ENCODE measurements around the gene DPP9.
A peak's percentile ranks its signal among the peaks of the same experiment; 100 is the strongest.
"Not testable (repeated sequence)": the region's sequence is repeated elsewhere in the genome, so short reads cannot be mapped to it uniquely, and the experiment has no call there.

Gene DPP9

GRCh38 chr19:4687396-4687795, 36.2 kb downstream of the DPP9 start:
- no peak for DNase-seq (ENCODE audit: low read depth)

DNA sequence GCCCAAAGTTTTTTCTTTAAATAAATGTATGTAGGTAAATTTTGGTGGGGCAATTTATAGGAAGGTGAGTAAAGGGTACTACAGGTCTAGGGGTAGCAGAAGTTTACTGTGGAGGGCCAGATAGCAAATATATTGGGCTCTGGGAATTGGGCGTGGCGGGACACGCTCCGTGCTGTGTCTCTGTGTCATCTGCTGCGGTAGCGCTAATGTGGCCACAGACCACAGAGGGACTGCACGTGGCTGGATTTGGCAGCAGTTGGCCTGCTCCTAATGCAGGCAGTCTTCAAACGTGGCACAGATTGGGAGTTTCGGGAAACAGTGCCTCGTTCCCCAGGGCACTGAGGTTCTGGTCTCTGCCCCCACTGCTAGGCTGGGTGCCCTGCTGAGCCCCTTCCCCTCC, 36.9 kb downstream of the DPP9 start:
- DNase-seq (ENCODE audit: low read depth) = no peak

GRCh38 chr19:4684312-4685095, 39.1 kb downstream of the DPP9 start:
- no peak for DNase-seq (ENCODE audit: low read depth)

GRCh38 chr19:4682417-4683200, 41.0 kb downstream of the DPP9 start:
- no peak for DNase-seq (ENCODE audit: low read depth)

- not testable (repeated sequence) for DNase-seq (ENCODE audit: low read depth)
These were observed 43.6 kb downstream of the DPP9 start for GRCh38 chr19:4680021-4680420.

GRCh38 chr19:4678881-4679790, 44.5 kb downstream of the DPP9 start:
- DNase-seq (ENCODE audit: low read depth) = no peak

DNA sequence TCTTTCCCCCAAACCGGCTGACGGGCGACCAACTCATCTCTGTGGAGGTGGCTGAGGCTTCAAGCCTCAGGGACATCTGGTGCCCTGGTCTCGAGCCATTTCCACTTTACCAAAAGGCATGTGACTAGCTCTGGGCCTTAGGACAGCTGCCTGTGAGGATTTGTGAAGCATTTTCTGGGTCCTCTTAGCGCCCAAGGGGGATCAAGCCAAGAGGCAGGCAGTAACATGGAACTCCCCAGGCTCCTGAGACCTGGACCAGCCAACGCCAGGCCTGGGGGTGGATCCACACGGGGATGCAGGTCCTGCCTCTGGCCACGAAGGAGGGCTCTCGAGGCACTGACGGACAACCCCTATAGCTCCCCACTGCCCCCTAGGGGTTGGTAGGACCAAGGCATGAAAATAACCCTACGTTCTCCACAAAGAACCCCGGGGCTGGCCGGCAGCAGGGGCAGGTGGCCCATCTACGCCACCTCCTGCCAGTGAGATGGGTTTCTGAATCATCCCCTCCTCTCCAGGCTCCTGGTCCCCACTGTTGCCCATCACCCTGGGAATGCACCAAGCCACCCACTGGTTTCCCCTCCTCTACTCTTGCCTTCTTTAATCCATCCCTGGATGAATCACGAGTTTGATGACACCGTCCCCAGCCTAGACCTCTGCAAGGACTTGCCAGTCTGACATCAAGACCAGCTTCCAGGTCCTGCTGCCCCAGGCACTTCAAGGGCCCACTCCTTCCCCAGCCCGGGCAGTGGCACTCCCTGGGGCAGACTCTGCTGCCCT, 46.5 kb downstream of the DPP9 start:
- DNase-seq (ENCODE audit: low read depth) = no peak

- no peak for DNase-seq (ENCODE audit: low read depth)
These were observed 48.3 kb downstream of the DPP9 start for GRCh38 chr19:4675346-4675745.

GRCh38 chr19:4673726-4674125, 49.9 kb downstream of the DPP9 start:
- DNase-seq (ENCODE audit: low read depth) = no peak

DNA sequence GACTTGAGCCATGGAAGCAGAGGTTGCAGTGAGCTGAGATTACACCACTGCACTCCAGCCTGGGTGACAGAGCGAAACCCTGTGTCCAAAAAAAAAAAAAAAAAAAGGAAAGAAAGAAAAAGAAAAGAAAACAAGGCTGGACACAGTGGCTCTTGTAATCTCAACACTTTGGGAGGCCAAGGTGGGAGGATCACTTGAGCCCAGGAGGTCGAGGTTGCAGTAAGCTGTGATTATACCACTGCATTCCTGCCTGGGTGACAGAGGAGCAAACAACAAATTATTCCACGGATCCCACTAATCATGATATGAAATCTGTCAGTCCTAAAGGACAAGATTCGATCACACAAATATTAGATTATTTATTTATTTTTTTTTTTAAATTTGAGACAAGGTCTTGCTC, 50.4 kb downstream of the DPP9 start:
- no peak for DNase-seq (ENCODE audit: low read depth)

DNA sequence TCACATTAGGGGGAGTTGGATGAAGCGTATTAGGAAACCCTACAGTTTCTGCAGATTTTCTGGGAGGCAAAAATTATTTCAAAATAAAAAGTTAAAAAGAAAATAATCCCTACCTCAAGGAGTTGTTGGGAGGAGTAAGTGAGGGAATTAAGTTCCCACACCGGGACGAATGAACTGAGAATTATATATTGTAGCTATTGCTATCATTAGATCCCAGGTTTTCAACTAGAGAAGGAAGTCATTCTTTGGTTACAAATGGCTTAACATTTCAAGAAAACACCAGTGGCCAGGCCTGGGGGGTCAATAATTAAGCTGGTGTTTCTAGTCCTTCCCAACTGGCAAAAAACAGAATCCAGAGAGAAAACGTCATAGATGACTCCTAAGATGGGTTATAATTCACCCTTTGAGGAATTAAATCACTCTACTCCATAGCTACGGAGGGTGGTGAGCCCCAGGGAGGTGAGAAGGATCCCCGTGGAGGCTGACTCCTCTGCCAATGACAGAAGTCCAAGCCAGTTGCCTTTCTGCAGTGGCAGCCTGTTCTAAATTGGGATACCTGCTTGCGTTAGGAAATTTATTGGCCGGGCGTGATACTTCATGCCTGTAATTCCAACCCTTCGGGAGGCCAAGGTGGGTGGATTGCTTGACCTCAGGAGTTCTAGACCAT, 52.3 kb downstream of the DPP9 start:
- DNase-seq (ENCODE audit: low read depth) = no peak

DNA sequence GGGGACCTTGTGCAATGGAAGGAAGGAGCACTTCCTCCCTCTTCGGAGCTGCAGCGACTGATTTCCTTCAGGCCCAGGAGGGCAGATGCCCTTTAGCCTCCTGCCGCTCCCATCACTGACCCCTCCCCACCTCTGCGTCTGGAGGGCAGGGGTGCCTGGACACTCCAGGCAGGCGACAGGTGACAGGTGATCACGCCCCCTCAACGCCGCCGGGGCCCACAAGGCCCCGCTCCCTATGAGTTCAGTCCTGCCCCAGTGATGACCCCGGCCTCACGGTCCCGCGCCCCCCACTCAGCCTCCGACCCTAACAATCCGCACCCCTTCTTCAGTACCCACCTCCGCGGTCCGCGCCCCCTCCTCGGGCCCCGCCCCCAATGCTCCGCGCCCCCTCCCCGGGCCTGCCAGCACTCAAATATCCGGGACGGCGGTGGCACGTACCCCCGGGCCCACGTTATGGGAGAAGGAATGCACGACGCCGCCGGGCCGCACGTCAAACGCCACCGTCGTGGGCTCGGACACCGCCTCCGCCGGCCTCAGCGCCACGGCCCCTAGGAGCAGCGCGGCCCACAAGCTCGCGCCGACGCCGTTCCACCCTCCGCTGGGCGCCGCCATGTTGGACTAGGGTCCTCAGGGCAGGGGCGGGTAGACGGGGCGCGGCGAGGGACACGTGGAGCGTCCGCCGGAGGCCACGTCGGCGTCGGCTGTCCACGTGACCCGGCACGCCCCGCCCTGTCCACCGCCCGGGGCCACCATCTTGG, 53.7 kb downstream of the DPP9 start, which contains the start of gene MYDGF:
Gene MYDGF, minus strand, starts transcription at position 620 of the 758 bp plus-strand sequence. Its CDS starts 8 bp downstream, at position 612.
- peak; percentile 85 for DNase-seq (ENCODE audit: low read depth)

GRCh38 chr19:4664642-4665041, 59.0 kb downstream of the DPP9 start:
- no peak for DNase-seq (ENCODE audit: low read depth)

GRCh38 chr19:4662812-4663211, 60.8 kb downstream of the DPP9 start:
- DNase-seq (ENCODE audit: low read depth) = no peak

GRCh38 chr19:4662020-4662695, 61.5 kb downstream of the DPP9 start:
- DNase-seq (ENCODE audit: low read depth) = no peak

DNA sequence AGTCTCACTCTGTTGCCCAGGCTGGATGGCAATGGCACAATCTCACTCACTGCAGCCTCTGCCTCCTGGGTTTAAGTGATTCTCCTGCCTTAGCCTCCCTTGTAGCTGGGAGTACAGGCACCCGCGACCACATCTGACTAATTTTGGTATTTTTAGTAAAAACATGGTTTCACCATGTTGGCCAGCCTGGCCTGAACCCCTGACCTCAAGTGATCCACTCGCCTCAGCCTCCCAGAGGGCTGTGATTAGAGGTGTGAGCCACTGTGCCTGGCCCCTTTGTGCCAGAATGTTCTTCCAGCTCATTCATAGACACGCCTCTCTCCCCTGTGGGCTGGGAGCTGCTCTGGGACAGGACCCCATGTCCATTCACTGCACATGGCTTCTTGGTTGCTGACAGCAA, 62.6 kb downstream of the DPP9 start:
- DNase-seq (ENCODE audit: low read depth) = no peak

GRCh38 chr19:4660181-4660791, 63.4 kb downstream of the DPP9 start:
- no peak for DNase-seq (ENCODE audit: low read depth)

- no peak for DNase-seq (ENCODE audit: low read depth)
These were observed 65.8 kb downstream of the DPP9 start for GRCh38 chr19:4657835-4658234.

DNA sequence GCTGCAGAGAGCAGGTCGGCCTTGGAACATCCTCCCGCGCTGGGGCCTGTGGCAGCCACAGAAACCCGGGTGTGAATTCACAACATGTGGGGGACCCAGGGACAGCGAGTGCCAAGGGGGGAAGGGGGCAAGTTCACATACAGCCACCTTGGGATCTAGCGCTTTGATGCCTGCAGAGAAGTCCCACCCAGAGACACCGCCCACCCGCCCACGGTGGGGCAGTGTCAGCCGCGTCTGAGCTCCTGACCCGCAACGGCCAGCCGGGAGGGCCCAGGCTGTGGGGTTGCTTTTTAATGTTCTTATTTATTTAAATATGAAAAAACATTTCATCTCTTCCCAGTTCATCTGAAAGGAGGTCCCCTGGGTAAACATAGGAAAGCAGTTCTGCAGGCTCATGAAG, 66.4 kb downstream of the DPP9 start:
- DNase-seq (ENCODE audit: low read depth) = no peak

All from stimulated activated CD8-positive, alpha-beta memory T cell treated with anti-CD3 and anti-CD28 coated beads, Interleukin-12 subunit alpha, Interleukin-12 subunit beta, amount 100 ng/mL, for 4 hours (primary cell).